Prostate gland (tissue), 2 donors: Measurements from ENCODE around the gene LMO7.

Source experiments
- CTCF ChIP-seq, 4 experiments: fragments of 200-600 bp in 2 of 4; fragments of 450-650 bp in 2 of 4; sonication (generic) in 2 of 4; IDR thresholded peaks; 1 replicate in 3 of 4; 2 replicates in 1 of 4; pipeline ENCODE4 v1.5.1; 2016 to 2019; ENCODE audit warnings: antibody characterized with exemption in 4 of 4, mild to moderate bottlenecking in 2 of 4, moderate library complexity in 2 of 4
- POLR2AphosphoS5 ChIP-seq: sonication (generic); formaldehyde crosslinking; IDR thresholded peaks from one replicate; pipeline ENCODE4 v1.6.1; 2017; ENCODE audit warnings: antibody characterized with exemption

- TF ChIP-seq CTCF (IDR thresholded peaks at IDR 0.05) (no peak), POLR2AphosphoS5 (no peak)
Observed at GRCh38 chr13:75908141-75908540, 272.0 kb downstream of the LMO7 start.
